ENCODE data around the gene ZNF316. TPM values are rescaled to one million over a fixed set of nuclear protein-coding genes. Genes with fewer than 3 reads are reported as not detected.

ZNF316 gene
- total RNA-seq, 1 donor from 2014 or later, result 28.9 TPM

DNA sequence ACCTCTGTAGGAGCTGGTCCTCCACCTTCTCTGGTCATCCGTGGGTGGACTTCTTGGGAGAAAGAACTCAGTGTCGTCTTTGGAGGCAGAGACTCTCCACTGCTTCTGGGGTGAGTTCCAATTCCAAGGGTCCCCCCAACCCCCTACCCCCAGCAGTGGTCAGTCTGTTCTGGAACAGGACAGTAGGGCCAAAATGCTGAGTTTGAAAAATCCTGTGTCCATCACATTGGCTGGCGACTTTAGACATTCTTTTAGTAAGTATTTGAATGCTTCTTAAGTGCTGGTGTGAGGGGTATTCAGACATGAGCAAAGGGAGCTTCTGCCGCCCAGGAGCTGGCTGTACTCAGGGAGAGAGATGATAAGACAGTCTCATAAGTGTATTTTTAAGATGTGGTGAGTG, 1.9 kb downstream of the ZNF316 start:
- TF ChIP-seq, protein P1, sequence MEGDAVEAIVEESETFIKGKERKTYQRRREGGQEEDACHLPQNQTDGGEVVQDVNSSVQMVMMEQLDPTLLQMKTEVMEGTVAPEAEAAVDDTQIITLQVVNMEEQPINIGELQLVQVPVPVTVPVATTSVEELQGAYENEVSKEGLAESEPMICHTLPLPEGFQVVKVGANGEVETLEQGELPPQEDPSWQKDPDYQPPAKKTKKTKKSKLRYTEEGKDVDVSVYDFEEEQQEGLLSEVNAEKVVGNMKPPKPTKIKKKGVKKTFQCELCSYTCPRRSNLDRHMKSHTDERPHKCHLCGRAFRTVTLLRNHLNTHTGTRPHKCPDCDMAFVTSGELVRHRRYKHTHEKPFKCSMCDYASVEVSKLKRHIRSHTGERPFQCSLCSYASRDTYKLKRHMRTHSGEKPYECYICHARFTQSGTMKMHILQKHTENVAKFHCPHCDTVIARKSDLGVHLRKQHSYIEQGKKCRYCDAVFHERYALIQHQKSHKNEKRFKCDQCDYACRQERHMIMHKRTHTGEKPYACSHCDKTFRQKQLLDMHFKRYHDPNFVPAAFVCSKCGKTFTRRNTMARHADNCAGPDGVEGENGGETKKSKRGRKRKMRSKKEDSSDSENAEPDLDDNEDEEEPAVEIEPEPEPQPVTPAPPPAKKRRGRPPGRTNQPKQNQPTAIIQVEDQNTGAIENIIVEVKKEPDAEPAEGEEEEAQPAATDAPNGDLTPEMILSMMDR (IDR thresholded peaks at IDR 0.05), result no peak
- no peak overlapping the region for H3K27ac Mint-ChIP-seq (ENCODE audit: unreplicated experiment)
- H3K4me3 Mint-ChIP-seq (ENCODE audit: unreplicated experiment), result peak overlapping the region; percentile 79
- no peaks in the 10 kb centered on the region for H3K27me3 Mint-ChIP-seq (ENCODE audit: low read depth)
- peaks cover 9% of the 10 kb centered on the region for H3K36me3 Mint-ChIP-seq (ENCODE audit: low read depth)
- no peaks in the 10 kb centered on the region for H3K9me3 Mint-ChIP-seq (ENCODE audit: low read depth)
- H3K4me1 Mint-ChIP-seq (ENCODE audit: low read depth), result peaks cover 28% of the 10 kb centered on the region
- no peak for DNase-seq (ENCODE audit: low spot score)

DNA sequence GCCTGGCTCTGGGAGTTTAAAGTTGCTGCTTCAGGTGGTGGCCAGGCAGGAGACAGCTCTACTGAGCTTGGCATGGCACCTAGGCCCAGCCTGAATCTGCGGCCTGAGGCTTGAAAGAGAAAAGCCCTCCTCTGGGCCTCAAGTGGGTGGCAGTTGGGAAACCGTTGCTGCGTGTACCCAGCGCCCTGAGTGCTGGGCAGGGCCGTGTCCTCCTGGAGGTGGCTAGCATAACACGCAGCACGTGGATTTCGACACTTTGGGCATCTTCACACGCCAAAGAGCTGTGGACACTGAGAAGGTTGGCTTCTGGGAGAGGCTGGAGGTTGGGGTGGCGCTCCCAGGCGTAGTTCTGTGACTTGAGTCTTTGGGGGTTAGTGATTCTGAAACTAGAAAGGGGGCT, 2.5 kb downstream of the ZNF316 start:
- Mint-ChIP-seq H3K9me3 (ENCODE audit: low read depth) (no peaks in the 10 kb centered on the region), H3K36me3 (ENCODE audit: low read depth) (peaks cover 9% of the 10 kb centered on the region), H3K27me3 (ENCODE audit: low read depth) (no peaks in the 10 kb centered on the region), H3K27ac (ENCODE audit: unreplicated experiment) (peak overlapping the region; percentile 2), H3K4me3 (ENCODE audit: unreplicated experiment) (no peak overlapping the region), H3K4me1 (ENCODE audit: low read depth) (peaks cover 28% of the 10 kb centered on the region)
- DNase-seq (ENCODE audit: low spot score), result no peak
- TF ChIP-seq, protein P1 (IDR thresholded peaks at IDR 0.05), result no peak

DNA sequence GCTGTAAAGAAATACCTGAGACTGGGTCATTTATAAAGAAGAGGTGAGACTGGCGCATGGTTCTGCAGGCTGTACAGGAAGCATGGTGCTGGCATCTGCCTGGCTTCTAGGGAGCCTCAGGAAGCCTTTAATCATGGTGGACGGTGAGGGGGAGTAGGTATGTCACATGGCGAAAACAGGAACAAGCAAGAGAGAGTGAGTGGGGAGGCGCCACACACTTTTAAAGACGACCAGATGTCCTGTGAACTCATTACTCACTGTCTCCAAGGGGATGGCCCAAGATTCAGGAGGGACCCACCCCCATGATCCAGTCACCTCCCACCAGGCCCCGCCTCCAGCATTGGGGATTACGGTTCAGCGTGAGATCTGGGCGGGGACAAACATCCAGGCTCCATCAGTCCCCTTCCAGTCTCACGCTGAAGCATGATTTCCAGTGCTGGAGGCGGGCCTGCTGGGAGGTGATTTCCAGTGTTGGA, 3.2 kb downstream of the ZNF316 start:
- no peaks in the 10 kb centered on the region for H3K27me3 Mint-ChIP-seq (ENCODE audit: low read depth)
- no peak overlapping the region for H3K27ac Mint-ChIP-seq (ENCODE audit: unreplicated experiment)
- no peak for DNase-seq (ENCODE audit: low spot score)
- TF ChIP-seq, protein P1 (IDR thresholded peaks at IDR 0.05), result no peak
- peaks cover 10% of the 10 kb centered on the region for H3K36me3 Mint-ChIP-seq (ENCODE audit: low read depth)
- H3K4me1 Mint-ChIP-seq (ENCODE audit: low read depth), result peaks cover 28% of the 10 kb centered on the region
- H3K9me3 Mint-ChIP-seq (ENCODE audit: low read depth), result no peaks in the 10 kb centered on the region
- no peak overlapping the region for H3K4me3 Mint-ChIP-seq (ENCODE audit: unreplicated experiment)

DNA sequence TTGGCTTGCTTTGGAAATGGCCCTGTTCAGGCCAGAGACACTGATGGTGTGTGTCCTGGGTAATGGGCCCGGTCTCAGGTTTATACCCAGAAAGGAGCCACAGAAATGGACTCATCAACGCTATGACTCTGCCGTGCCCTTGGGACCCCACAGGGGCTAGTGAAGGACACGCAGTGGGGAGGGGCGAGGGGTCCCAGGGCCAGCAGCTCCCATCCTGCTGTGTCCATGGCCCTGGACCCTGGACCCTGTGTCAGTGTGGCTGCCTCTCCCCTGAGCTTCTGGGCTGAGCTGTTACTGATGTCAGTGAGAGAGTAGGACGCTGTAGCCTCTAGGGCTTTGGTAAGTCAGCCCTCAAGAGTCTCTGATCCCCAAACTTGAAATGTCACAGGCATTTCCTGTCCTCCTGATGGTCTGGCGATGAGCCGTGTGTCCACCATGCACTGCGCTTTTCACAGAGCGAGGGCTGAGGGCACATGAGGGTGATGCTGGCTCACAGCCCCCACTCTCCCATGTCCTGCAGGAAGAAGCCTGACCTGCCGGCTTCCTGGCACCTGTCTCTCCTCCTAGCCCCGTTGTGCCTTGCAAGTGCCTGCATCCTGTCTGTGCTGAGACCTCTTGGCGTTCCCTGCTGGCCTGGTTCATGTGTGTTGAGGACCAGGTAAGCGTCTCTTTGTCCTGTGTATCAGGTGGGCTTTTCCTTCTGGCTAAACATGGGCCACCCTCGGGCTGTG, 4.4 kb downstream of the ZNF316 start:
- TF ChIP-seq, protein P1 (IDR thresholded peaks at IDR 0.05), result no peak
- Mint-ChIP-seq H3K4me1 (ENCODE audit: low read depth) (peaks cover 23% of the 10 kb centered on the region), H3K4me3 (ENCODE audit: unreplicated experiment) (no peak overlapping the region), H3K9me3 (ENCODE audit: low read depth) (no peaks in the 10 kb centered on the region), H3K27me3 (ENCODE audit: low read depth) (no peaks in the 10 kb centered on the region), H3K27ac (ENCODE audit: unreplicated experiment) (no peak overlapping the region), H3K36me3 (ENCODE audit: low read depth) (peaks cover 10% of the 10 kb centered on the region)
- DNase-seq (ENCODE audit: low spot score), result no peak

DNA sequence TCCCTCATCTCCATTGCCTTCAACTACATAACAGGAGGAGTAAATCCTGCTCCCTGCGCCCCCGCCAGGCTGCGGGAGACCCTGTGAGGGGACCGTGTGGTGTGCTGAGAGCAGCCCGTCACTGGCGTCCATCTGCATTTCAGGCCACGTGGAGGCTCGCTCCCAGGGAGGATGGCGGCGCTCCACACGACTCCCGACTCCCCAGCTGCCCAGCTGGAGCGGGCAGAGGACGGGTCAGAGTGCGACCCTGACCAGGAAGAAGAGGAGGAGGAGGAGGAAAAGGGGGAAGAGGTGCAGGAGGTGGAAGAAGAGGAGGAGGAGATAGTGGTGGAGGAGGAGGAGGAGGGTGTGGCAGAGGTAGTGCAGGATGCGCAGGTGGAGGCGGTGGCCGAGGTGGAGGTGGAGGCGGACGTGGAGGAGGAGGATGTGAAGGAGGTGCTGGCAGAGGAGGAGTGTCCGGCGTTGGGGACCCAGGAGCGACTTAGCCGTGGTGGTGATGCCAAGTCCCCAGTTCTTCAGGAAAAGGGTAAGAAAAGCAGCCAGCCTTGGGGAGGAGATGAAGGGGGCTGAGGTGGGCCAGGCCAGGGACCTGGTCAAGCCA, 5.2 kb downstream of the ZNF316 start:
- no peak for DNase-seq (ENCODE audit: low spot score)
- H3K27me3 Mint-ChIP-seq (ENCODE audit: low read depth), result no peaks in the 10 kb centered on the region
- no peaks in the 10 kb centered on the region for H3K9me3 Mint-ChIP-seq (ENCODE audit: low read depth)
- no peak overlapping the region for H3K4me3 Mint-ChIP-seq (ENCODE audit: unreplicated experiment)
- no peak overlapping the region for H3K27ac Mint-ChIP-seq (ENCODE audit: unreplicated experiment)
- H3K36me3 Mint-ChIP-seq (ENCODE audit: low read depth), result peaks cover 10% of the 10 kb centered on the region
- TF ChIP-seq, protein P1 (IDR thresholded peaks at IDR 0.05), result no peak
- H3K4me1 Mint-ChIP-seq (ENCODE audit: low read depth), result peaks cover 21% of the 10 kb centered on the region

Data from chondrocyte (in vitro differentiated cells).